Glomerular endothelial cell (primary cell): ENCODE data around the gene C11orf16. TPM values are rescaled to one million over a fixed set of nuclear protein-coding genes. Genes with fewer than 3 reads are reported as not detected.
"Not testable (repeated sequence)": the region's sequence is repeated elsewhere in the genome, so short reads cannot be mapped to it uniquely, and the experiment has no call there.

ENCODE experiments used
- DNase-seq: peaks from one replicate; pipeline ENCODE4 v3.0.0-alpha.2; 2011; ENCODE audit warnings: low read depth, low spot score; ENCODE audit errors: extremely low read depth
- total RNA-seq: library from RNA; depleted of rRNA; stranded (reverse); fragments of >200 nt; gene quantifications from 2 replicates; pipeline ENCODE4 v1.2.3, GENCODE V29; 2015

The C11orf16 gene
- total RNA-seq, 1 donor from 2014 or later: not detected

- DNase-seq: no peak
Observed at GRCh38 chr11:8937159-8937558, 4.4 kb upstream of the C11orf16 start.

- not testable (repeated sequence) for DNase-seq
Observed at GRCh38 chr11:8935789-8936188, 3.0 kb upstream of the C11orf16 start.

- no peak for DNase-seq
Observed at GRCh38 chr11:8934742-8935488, 2.2 kb upstream of the C11orf16 start.

GRCh38 chr11:8933931-8934330 is 1.2 kb upstream of the C11orf16 start:
- DNase-seq: no peak

- no peak for DNase-seq
Observed at GRCh38 chr11:8930456-8931175, 2.1 kb downstream of the C11orf16 start.

- DNase-seq: no peak
Observed at GRCh38 chr11:8928981-8929615, 3.6 kb downstream of the C11orf16 start.

- DNase-seq: no peak
Observed at GRCh38 chr11:8928205-8928604, 4.5 kb downstream of the C11orf16 start.

GRCh38 chr11:8927233-8927632 is 5.5 kb downstream of the C11orf16 start:
- no peak for DNase-seq

- no peak for DNase-seq
Observed at GRCh38 chr11:8926236-8926635, 6.5 kb downstream of the C11orf16 start.

- no peak for DNase-seq
Observed at GRCh38 chr11:8925711-8926110, 7.0 kb downstream of the C11orf16 start.

GRCh38 chr11:8922691-8923090 is 10.1 kb downstream of the C11orf16 start:
- no peak for DNase-seq

GRCh38 chr11:8917157-8917825 is 15.5 kb downstream of the C11orf16 start:
- DNase-seq: no peak

- DNase-seq: no peak
Observed at GRCh38 chr11:8914661-8915018, 18.1 kb downstream of the C11orf16 start.

GRCh38 chr11:8913961-8914660 is 18.6 kb downstream of the C11orf16 start:
- no peak for DNase-seq

GRCh38 chr11:8911029-8911823 is 21.5 kb downstream of the C11orf16 start, which contains the start of gene AKIP1:
Gene AKIP1 (plus strand): TSS chr11:8911189. CDS start chr11:8911450, 261 bp downstream.
- DNase-seq: no peak

- DNase-seq: no peak
Observed at GRCh38 chr11:8910649-8911026, 22.1 kb downstream of the C11orf16 start.

- DNase-seq: no peak
Observed at GRCh38 chr11:8908099-8908498, 24.6 kb downstream of the C11orf16 start.

- no peak for DNase-seq
Observed at GRCh38 chr11:8907116-8907515, 25.6 kb downstream of the C11orf16 start.

GRCh38 chr11:8905528-8906165 is 27.1 kb downstream of the C11orf16 start:
- no peak for DNase-seq
